ENCODE results near the gene E2F1. TPM values are rescaled to one million over a fixed set of nuclear protein-coding genes. Genes with fewer than 3 reads are reported as not detected.

Gene E2F1
- total and polyA plus RNA-seq, 9 donors: 0.95 to 7.6 (median 3.4) TPM

- Histone ChIP-seq H3K27ac (no peak overlapping the region), H3K36me3 (no peaks in the 10 kb centered on the region), H3K4me1 (ENCODE audit: insufficient read depth) (peaks cover 8% of the 10 kb centered on the region), H3K4me3 (no peak overlapping the region), H3K9me3 (no peaks in the 10 kb centered on the region), H3K27me3 (no peaks in the 10 kb centered on the region)
- intact Hi-C loops (cut with DNase I): loop anchor here in 2 of 4 donors (10.0 kb wide), 2 partner anchors 176 to 196 kb away; no protein-coding TSS in a partner anchor
- 68 to 76% (median 69%) methylated on average over 10 of the region's 10 CpGs for WGBS, 3 donors
- no peak for TF ChIP-seq POLR2A (IDR thresholded peaks at IDR 0.05)
- TF ChIP-seq CTCF (IDR thresholded peaks at IDR 0.05): no peak
- TF ChIP-seq EP300 (IDR thresholded peaks at IDR 0.05): no peak
- no peak for DNase-seq
These were observed 35.2 kb downstream of the E2F1 start for GRCh38 chr20:33650753-33651561.

GRCh38 chr20:33650111-33650752, 36.0 kb downstream of the E2F1 start:
- H3K27ac ChIP-seq: no peak overlapping the region
- H3K9me3 ChIP-seq: no peaks in the 10 kb centered on the region
- DNase-seq: peak in 1 of 5 donors; percentile 34
- no peak overlapping the region for H3K4me3 ChIP-seq
- no peaks in the 10 kb centered on the region for H3K36me3 ChIP-seq
- TF ChIP-seq CTCF (IDR thresholded peaks at IDR 0.05) (no peak), POLR2A (IDR thresholded peaks at IDR 0.05) (peak; percentile 24), EP300 (IDR thresholded peaks at IDR 0.05) (no peak)
- no peaks in the 10 kb centered on the region for H3K27me3 ChIP-seq
- H3K4me1 ChIP-seq (ENCODE audit: insufficient read depth): peaks cover 8% of the 10 kb centered on the region
- 68 to 79% (median 77%) methylated on average over 11 of the region's 11 CpGs for WGBS, 3 donors
- intact Hi-C loops (cut with DNase I): loop anchor here in 2 of 4 donors (10.0 kb wide), 2 partner anchors 175 to 195 kb away; no protein-coding TSS in a partner anchor

- DNase-seq: peak; percentile 63 to 79 (median 69)
- Histone ChIP-seq H3K4me1 (ENCODE audit: insufficient read depth) (peaks cover 8% of the 10 kb centered on the region), H3K9me3 (no peaks in the 10 kb centered on the region), H3K27ac (peak overlapping the region in 1 of 2 donors; percentile 37), H3K4me3 (no peak overlapping the region), H3K36me3 (no peaks in the 10 kb centered on the region), H3K27me3 (no peaks in the 10 kb centered on the region)
- intact Hi-C loops (cut with DNase I): loop anchor here in 2 of 4 donors (5.0 to 10.0 kb wide), 2 partner anchors 154 to 187 kb away; partner anchors contain the start of gene CBFA2T2 (in 1 of the 2)
- TF ChIP-seq EP300 (IDR thresholded peaks at IDR 0.05) (no peak), POLR2A (IDR thresholded peaks at IDR 0.05) (no peak), CTCF (IDR thresholded peaks at IDR 0.05) (no peak)
- 29 to 56% (median 34%) methylated on average over 19 of the region's 19 CpGs for WGBS, 3 donors
These were observed 36.9 kb downstream of the E2F1 start for GRCh38 chr20:33649201-33649681.

GRCh38 chr20:33648396-33649004, 37.7 kb downstream of the E2F1 start:
- TF ChIP-seq CTCF (IDR thresholded peaks at IDR 0.05) (no peak), POLR2A (IDR thresholded peaks at IDR 0.05) (no peak), EP300 (IDR thresholded peaks at IDR 0.05) (no peak)
- Histone ChIP-seq H3K4me1 (ENCODE audit: insufficient read depth) (peaks cover 8% of the 10 kb centered on the region), H3K9me3 (no peaks in the 10 kb centered on the region), H3K27me3 (no peaks in the 10 kb centered on the region), H3K27ac (no peak overlapping the region), H3K4me3 (no peak overlapping the region), H3K36me3 (no peaks in the 10 kb centered on the region)
- intact Hi-C loops (cut with DNase I): loop anchor here in 2 of 4 donors (5.0 to 10.0 kb wide), 2 partner anchors 154 to 186 kb away; partner anchors contain the start of gene CBFA2T2 (in 1 of the 2)
- peak in 1 of 5 donors; percentile 40 for DNase-seq
- WGBS, 3 donors: 71 to 83% (median 74%) methylated on average over 14 of the region's 14 CpGs

All from ovary (tissue), 9 donors.